HUES48 (cell line): ENCODE results near the gene PATJ.
A peak's percentile ranks its signal among the peaks of the same experiment; 100 is the strongest.

Experiments
- H3K27ac ChIP-seq: one replicate; pipeline ENCODE4 v1.7.0; 2013; ENCODE audit warnings: low read depth, low read length, inconsistent platforms
- H3K27me3 ChIP-seq: 2 replicates; pipeline ENCODE4 v1.6.1; 2013; ENCODE audit warnings: mild to moderate bottlenecking, low read length; ENCODE audit not compliant: control insufficient read depth, insufficient read depth
- H3K36me3 ChIP-seq: 2 replicates; pipeline ENCODE4 v1.6.1; 2013; ENCODE audit warnings: low read length; ENCODE audit not compliant: control insufficient read depth, insufficient read depth
- H3K4me1 ChIP-seq: 2 replicates; pipeline ENCODE4 v1.6.1; 2013; ENCODE audit warnings: mild to moderate bottlenecking, low read length; ENCODE audit not compliant: control insufficient read depth, insufficient read depth
- H3K4me3 ChIP-seq: 2 replicates; pipeline ENCODE4 v1.5.1; 2013; ENCODE audit warnings: mild to moderate bottlenecking, low read depth, low read length
- H3K9ac ChIP-seq: 2 replicates; pipeline ENCODE4 v1.6.1; 2013; ENCODE audit warnings: mild to moderate bottlenecking, low read depth, low read length, moderate library complexity
- H3K9me3 ChIP-seq: 2 replicates; pipeline ENCODE4 v1.6.1; 2013; ENCODE audit warnings: low read length; ENCODE audit not compliant: control insufficient read depth, insufficient read depth

The PATJ gene

GRCh38 chr1:61749574-61749973 is 7.3 kb downstream of the PATJ start:
- Histone ChIP-seq H3K9ac (no peak overlapping the region), H3K4me1 (peaks cover 30% of the 10 kb centered on the region), H3K27ac (no peak overlapping the region), H3K36me3 (no peaks in the 10 kb centered on the region), H3K9me3 (no peaks in the 10 kb centered on the region), H3K27me3 (no peaks in the 10 kb centered on the region), H3K4me3 (no peak overlapping the region)

- Histone ChIP-seq H3K27me3 (no peaks in the 10 kb centered on the region), H3K9ac (no peak overlapping the region), H3K4me3 (no peak overlapping the region), H3K27ac (peak overlapping the region; percentile 28), H3K36me3 (0 out of 2 replicates have a peak, but pooled peaks cover 3% of the 10 kb centered on the region), H3K9me3 (no peaks in the 10 kb centered on the region), H3K4me1 (peaks cover 16% of the 10 kb centered on the region)
These were observed 10.7 kb downstream of the PATJ start for GRCh38 chr1:61752921-61753389.

DNA sequence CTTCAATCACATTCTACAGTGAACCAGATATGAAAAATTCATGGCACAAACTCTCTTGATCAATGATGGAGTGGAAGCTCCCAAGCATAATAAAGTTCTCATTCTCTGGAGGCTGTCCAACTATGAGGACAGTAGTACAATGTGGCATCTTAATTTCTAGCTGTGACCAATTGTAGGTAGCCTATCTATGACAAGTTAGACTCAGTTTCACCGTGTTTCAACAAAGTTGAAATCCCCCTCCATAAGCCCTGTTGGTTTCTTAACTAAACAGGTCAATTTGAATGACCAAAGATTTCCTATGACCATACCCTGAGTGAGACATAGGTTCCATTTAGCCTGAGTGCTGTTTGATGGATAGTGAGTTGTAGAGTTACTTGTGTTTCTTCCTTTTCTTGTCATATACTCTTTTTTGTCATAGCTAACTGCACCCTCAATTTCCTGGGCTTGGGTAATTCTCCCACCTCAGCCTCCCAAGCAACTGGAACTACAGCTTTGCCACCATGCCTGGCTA is 11.8 kb downstream of the PATJ start:
- Histone ChIP-seq H3K27ac (no peak overlapping the region), H3K27me3 (no peaks in the 10 kb centered on the region), H3K9ac (no peak overlapping the region), H3K4me3 (no peak overlapping the region), H3K9me3 (no peaks in the 10 kb centered on the region), H3K4me1 (peaks cover 16% of the 10 kb centered on the region), H3K36me3 (0 out of 2 replicates have a peak, but pooled peaks cover 3% of the 10 kb centered on the region)

GRCh38 chr1:61754545-61754944 is 12.3 kb downstream of the PATJ start:
- Histone ChIP-seq H3K4me3 (no peak overlapping the region), H3K27ac (no peak overlapping the region), H3K9ac (no peak overlapping the region), H3K4me1 (peaks cover 16% of the 10 kb centered on the region), H3K27me3 (no peaks in the 10 kb centered on the region), H3K36me3 (0 out of 2 replicates have a peak, but pooled peaks cover 3% of the 10 kb centered on the region), H3K9me3 (no peaks in the 10 kb centered on the region)

- H3K27me3 ChIP-seq, result no peaks in the 10 kb centered on the region
- no peak overlapping the region for H3K4me3 ChIP-seq
- H3K27ac ChIP-seq, result no peak overlapping the region
- no peak overlapping the region for H3K9ac ChIP-seq
- H3K36me3 ChIP-seq, result 0 out of 2 replicates have a peak, but pooled peaks cover 3% of the 10 kb centered on the region
- H3K9me3 ChIP-seq, result no peaks in the 10 kb centered on the region
- H3K4me1 ChIP-seq, result peaks cover 16% of the 10 kb centered on the region
These were observed 14.5 kb downstream of the PATJ start for GRCh38 chr1:61756773-61757172.

- H3K9ac ChIP-seq, result no peak overlapping the region
- H3K9me3 ChIP-seq, result no peaks in the 10 kb centered on the region
- peaks cover 8% of the 10 kb centered on the region for H3K4me1 ChIP-seq
- H3K36me3 ChIP-seq, result peaks cover 5% of the 10 kb centered on the region
- no peak overlapping the region for H3K27ac ChIP-seq
- no peaks in the 10 kb centered on the region for H3K27me3 ChIP-seq
- H3K4me3 ChIP-seq, result no peak overlapping the region
These were observed 15.7 kb downstream of the PATJ start for GRCh38 chr1:61757950-61758349.

GRCh38 chr1:61770131-61770530 is 27.9 kb downstream of the PATJ start:
- Histone ChIP-seq H3K27ac (no peak overlapping the region), H3K36me3 (peaks cover 66% of the 10 kb centered on the region), H3K9ac (no peak overlapping the region), H3K9me3 (no peaks in the 10 kb centered on the region), H3K4me3 (no peak overlapping the region), H3K4me1 (no peaks in the 10 kb centered on the region), H3K27me3 (no peaks in the 10 kb centered on the region)

DNA sequence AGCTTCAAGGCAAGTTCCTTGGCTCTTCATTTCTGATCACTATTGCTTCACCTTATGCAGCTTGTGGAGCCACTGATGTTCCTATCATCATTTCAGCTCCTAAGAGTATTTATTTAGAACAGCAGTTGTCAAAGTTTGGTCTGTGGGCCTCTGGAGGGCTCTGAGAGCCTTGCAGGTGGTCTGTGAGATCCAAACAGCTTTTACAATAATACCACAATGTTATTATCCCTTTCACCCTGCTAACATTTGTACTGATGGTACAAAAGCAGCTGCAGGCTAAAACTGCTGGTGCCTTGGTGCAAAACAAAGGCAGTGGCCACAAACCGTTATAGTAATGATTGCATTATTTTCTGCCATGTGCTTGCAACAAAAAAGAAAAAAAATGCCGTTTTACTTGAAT is 33.8 kb downstream of the PATJ start:
- no peak overlapping the region for H3K27ac ChIP-seq
- peaks cover 51% of the 10 kb centered on the region for H3K36me3 ChIP-seq
- no peak overlapping the region for H3K9ac ChIP-seq
- no peaks in the 10 kb centered on the region for H3K9me3 ChIP-seq
- no peaks in the 10 kb centered on the region for H3K27me3 ChIP-seq
- H3K4me1 ChIP-seq, result no peaks in the 10 kb centered on the region
- H3K4me3 ChIP-seq, result no peak overlapping the region

GRCh38 chr1:61779231-61779630 is 37.0 kb downstream of the PATJ start:
- Histone ChIP-seq H3K27ac (no peak overlapping the region), H3K27me3 (no peaks in the 10 kb centered on the region), H3K4me3 (no peak overlapping the region), H3K9ac (no peak overlapping the region), H3K4me1 (no peaks in the 10 kb centered on the region), H3K36me3 (peaks cover 32% of the 10 kb centered on the region), H3K9me3 (no peaks in the 10 kb centered on the region)

DNA sequence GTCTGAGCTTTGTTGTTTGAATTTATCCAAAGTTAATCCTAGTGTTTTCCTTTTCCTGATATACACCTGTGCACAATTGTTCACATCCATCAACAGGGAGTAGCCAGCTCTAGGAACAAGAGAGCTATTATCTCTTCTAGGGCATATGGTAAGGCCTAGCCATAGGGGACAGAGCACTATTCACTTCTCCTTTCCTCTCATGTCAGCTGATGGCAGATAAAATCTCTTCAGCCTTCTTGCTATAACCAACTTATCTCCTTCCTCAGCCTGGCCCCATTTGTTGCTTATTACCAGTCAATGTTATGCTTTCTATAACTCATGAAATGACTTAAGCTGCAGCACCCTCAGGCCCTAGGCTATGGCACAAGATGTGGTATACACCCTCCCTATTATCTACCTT is 38.9 kb downstream of the PATJ start:
- H3K9me3 ChIP-seq, result no peaks in the 10 kb centered on the region
- no peaks in the 10 kb centered on the region for H3K4me1 ChIP-seq
- H3K27ac ChIP-seq, result no peak overlapping the region
- H3K9ac ChIP-seq, result no peak overlapping the region
- H3K27me3 ChIP-seq, result no peaks in the 10 kb centered on the region
- peaks cover 18% of the 10 kb centered on the region for H3K36me3 ChIP-seq
- H3K4me3 ChIP-seq, result no peak overlapping the region

DNA sequence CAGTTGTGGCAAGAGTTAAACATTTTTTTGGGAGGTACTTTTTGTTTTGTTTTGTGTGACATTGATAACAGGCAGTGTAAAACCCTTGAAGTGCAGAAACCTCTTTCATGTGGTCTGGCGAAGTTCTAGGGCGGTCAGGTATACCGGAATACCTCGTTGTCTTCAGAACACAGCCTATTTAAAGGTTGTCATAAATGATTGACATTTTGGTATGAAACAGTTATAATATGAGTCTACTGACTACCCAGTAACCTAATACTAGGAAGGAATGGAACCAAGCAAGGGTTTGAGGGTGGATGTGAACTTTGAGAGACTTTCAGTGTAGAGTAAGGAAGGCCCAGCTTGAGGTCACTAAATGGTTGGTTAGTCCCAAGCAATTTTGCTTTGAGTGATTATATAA is 40.5 kb downstream of the PATJ start:
- Histone ChIP-seq H3K4me1 (no peaks in the 10 kb centered on the region), H3K36me3 (peaks cover 17% of the 10 kb centered on the region), H3K27ac (no peak overlapping the region), H3K9ac (no peak overlapping the region), H3K4me3 (no peak overlapping the region), H3K9me3 (no peaks in the 10 kb centered on the region), H3K27me3 (no peaks in the 10 kb centered on the region)
